ENCODE measurements around the gene DMBT1. TPM values are rescaled to one million over a fixed set of nuclear protein-coding genes. Genes with fewer than 3 reads are reported as not detected.

Gene DMBT1
- total and polyA plus RNA-seq, 2 experiments from 2014 or later = not detected

- peak in 1 of 2 donors; percentile 17 for DNase-seq (ENCODE audit: low read depth in 1 of 2, low spot score in 1 of 2)
These were observed 86.2 kb downstream of the DMBT1 start for GRCh38 chr10:122646511-122647382.

GRCh38 chr10:122647383-122647968 lies 86.9 kb downstream of the DMBT1 start:
- Histone ChIP-seq H3K9me3 (ENCODE audit: low read depth) (no peaks in the 10 kb centered on the region), H3K4me1 (ENCODE audit: low read depth) (no peaks in the 10 kb centered on the region)

More at GRCh38 chr10:122646511-122647382, 86.2 kb downstream of the DMBT1 start:
- Histone ChIP-seq H3K4me1 (ENCODE audit: low read depth) (no peaks in the 10 kb centered on the region), H3K27me3 (no peaks in the 10 kb centered on the region), H3K9me3 (ENCODE audit: low read depth) (no peaks in the 10 kb centered on the region), H3K27ac (no peak overlapping the region), H3K36me3 (no peaks in the 10 kb centered on the region), H3K4me3 (no peak overlapping the region)
- no peak for TF ChIP-seq CTCF (IDR thresholded peaks at IDR 0.05; ENCODE audit: low read depth, low read length)

GRCh38 chr10:122648599-122649428 lies 88.3 kb downstream of the DMBT1 start:
- Histone ChIP-seq H3K9me3 (ENCODE audit: low read depth) (no peaks in the 10 kb centered on the region), H3K36me3 (no peaks in the 10 kb centered on the region), H3K4me1 (ENCODE audit: low read depth) (no peaks in the 10 kb centered on the region), H3K27me3 (no peaks in the 10 kb centered on the region), H3K27ac (no peak overlapping the region), H3K4me3 (no peak overlapping the region)
- peak; percentile 69 for TF ChIP-seq CTCF (IDR thresholded peaks at IDR 0.05; ENCODE audit: low read depth, low read length)
- peak; percentile 39 to 71 for DNase-seq (ENCODE audit: low read depth in 1 of 2, low spot score in 1 of 2)

More at GRCh38 chr10:122647383-122647968, 86.9 kb downstream of the DMBT1 start:
- no peak overlapping the region for H3K27ac ChIP-seq
- H3K4me3 ChIP-seq = no peak overlapping the region
- H3K27me3 ChIP-seq = no peaks in the 10 kb centered on the region
- DNase-seq (ENCODE audit: low read depth in 1 of 2, low spot score in 1 of 2) = no peak
- TF ChIP-seq CTCF (IDR thresholded peaks at IDR 0.05; ENCODE audit: low read depth, low read length) = no peak
- H3K36me3 ChIP-seq = no peaks in the 10 kb centered on the region

GRCh38 chr10:122649903-122650302 lies 89.3 kb downstream of the DMBT1 start:
- no peaks in the 10 kb centered on the region for H3K4me1 ChIP-seq (ENCODE audit: low read depth)
- no peaks in the 10 kb centered on the region for H3K36me3 ChIP-seq
- H3K4me3 ChIP-seq = no peak overlapping the region
- no peak overlapping the region for H3K27ac ChIP-seq
- H3K9me3 ChIP-seq (ENCODE audit: low read depth) = no peaks in the 10 kb centered on the region
- no peaks in the 10 kb centered on the region for H3K27me3 ChIP-seq
- DNase-seq (ENCODE audit: low read depth in 1 of 2, low spot score in 1 of 2) = no peak
- no peak for TF ChIP-seq CTCF (IDR thresholded peaks at IDR 0.05; ENCODE audit: low read depth, low read length)

- no peak overlapping the region for H3K4me3 ChIP-seq
- H3K4me1 ChIP-seq (ENCODE audit: low read depth) = no peaks in the 10 kb centered on the region
- no peaks in the 10 kb centered on the region for H3K9me3 ChIP-seq (ENCODE audit: low read depth)
- no peak overlapping the region for H3K27ac ChIP-seq
- no peaks in the 10 kb centered on the region for H3K27me3 ChIP-seq
- no peak for TF ChIP-seq CTCF (IDR thresholded peaks at IDR 0.05; ENCODE audit: low read depth, low read length)
- DNase-seq (ENCODE audit: low read depth in 1 of 2, low spot score in 1 of 2) = no peak
- H3K36me3 ChIP-seq = no peaks in the 10 kb centered on the region
These were observed 89.8 kb downstream of the DMBT1 start for GRCh38 chr10:122650331-122650730.

Measured in cardiac muscle cell (in vitro differentiated cells and primary cell).